ENCODE results near the gene FAM241B.

DNA sequence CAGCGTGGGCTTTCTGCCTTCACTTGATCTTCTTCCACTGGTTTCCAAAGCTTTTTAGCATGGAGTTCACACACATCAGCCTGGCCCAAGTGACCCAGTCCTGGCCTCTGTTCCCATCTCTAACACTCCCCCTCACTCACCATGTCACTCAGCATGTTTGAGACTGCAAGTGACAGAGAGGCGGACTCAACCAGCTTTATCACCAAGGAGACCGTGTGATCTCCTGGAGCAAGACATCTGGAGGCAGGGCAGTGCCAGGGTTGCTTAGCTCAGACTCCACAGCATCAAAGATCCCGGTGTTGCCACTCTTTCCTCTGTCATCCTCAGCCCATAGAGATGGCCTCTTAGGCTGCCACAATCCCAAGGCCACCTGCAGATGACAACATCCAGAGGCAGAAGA lies 39.4 kb downstream of the FAM241B start:
- TF ChIP-seq CTCF (IDR thresholded peaks at IDR 0.05; ENCODE audit: insufficient read depth, low read length, poor library complexity, severe bottlenecking) (no peak), EZH2phosphoT487 (conservative IDR thresholded peaks at IDR 0.05; ENCODE audit: low read length) (no peak)
